ENCODE results near the gene RPA1. TPM values are rescaled to one million over a fixed set of nuclear protein-coding genes. Genes with fewer than 3 reads are reported as not detected.
"Not testable (repeated sequence)": the region's sequence is repeated elsewhere in the genome, so short reads cannot be mapped to it uniquely, and the experiment has no call there.

Gene RPA1
- total RNA-seq, 2 donors from 2014 or later: 15.4 to 40.0 TPM

DNA sequence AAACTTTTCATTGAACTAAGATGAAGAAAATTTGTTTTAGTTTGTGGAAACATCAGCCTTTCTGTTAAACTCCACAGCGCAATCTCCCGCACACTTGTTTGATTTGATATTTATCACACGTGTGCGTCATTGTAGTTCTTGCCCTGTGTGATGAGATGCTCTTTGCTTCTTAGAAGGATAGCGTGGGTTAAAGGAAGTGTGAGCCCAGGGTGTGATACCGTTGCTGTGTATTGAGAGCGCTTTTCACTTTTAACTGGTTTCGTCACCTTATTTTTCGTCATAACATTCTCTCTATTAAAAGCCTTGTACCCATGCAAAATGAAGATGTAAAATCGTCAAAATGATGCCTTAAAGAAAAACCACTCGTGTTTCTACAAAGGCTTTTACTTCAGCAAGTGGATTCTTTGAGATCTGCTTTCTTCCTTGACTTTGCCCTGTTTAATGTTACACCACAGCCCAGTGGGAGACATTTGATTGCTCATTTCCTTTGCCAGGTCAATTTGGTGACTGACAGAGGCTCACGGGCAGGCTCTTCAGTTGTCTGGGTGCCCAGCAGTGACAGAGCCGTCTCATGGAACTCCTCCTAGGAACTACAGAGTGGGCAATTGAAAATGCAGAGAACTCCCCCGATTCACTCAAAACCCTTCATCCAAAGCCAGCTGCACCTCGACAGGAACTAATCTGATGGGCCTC lies 61.1 kb downstream of the RPA1 start:
- Histone ChIP-seq H3K27ac (no peak overlapping the region), H3K36me3 (peaks cover 53% of the 10 kb centered on the region), H3K9me3 (no peaks in the 10 kb centered on the region), H3K4me1 (ENCODE audit: control insufficient read depth in 1 of 2, low read depth in 2 of 2) (no peaks in the 10 kb centered on the region), H3K4me3 (no peak overlapping the region), H3K27me3 (replicated peaks; ENCODE audit: insufficient read depth) (no peaks in the 10 kb centered on the region)
- ATAC-seq (ENCODE audit: insufficient number of reproducible peaks, low FRiP score, low read depth): no peak
- no peak for DNase-seq (ENCODE audit: low spot score)
- TF ChIP-seq, protein P1, sequence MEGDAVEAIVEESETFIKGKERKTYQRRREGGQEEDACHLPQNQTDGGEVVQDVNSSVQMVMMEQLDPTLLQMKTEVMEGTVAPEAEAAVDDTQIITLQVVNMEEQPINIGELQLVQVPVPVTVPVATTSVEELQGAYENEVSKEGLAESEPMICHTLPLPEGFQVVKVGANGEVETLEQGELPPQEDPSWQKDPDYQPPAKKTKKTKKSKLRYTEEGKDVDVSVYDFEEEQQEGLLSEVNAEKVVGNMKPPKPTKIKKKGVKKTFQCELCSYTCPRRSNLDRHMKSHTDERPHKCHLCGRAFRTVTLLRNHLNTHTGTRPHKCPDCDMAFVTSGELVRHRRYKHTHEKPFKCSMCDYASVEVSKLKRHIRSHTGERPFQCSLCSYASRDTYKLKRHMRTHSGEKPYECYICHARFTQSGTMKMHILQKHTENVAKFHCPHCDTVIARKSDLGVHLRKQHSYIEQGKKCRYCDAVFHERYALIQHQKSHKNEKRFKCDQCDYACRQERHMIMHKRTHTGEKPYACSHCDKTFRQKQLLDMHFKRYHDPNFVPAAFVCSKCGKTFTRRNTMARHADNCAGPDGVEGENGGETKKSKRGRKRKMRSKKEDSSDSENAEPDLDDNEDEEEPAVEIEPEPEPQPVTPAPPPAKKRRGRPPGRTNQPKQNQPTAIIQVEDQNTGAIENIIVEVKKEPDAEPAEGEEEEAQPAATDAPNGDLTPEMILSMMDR (IDR thresholded peaks at IDR 0.05): no peak

DNA sequence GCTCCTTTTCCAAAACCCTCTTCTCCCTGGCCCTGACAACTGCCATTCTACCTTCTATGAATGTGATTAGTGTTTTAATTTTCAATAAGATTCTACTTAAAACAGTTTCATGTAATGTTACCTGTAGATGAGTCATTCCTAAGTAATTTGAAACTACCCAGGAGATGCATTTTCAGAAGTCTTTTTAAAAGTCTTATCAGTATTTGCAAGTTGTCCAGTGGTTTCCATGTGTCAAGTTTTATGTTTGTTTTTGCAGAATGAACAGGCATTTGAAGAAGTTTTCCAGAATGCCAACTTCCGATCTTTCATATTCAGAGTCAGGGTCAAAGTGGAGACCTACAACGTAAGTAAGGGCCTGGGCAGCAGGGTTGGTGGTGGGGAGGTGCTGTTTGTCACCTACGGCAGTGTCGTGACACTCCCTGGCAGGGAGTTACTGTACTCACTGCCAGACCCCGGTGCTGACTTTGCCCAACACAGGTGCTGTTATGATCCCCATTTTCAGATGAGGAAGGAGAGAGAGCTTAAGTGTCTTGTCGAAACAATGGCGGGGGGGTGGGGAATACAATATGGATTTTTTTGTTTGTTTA lies 65.0 kb downstream of the RPA1 start:
- H3K36me3 ChIP-seq: peaks cover 48% of the 10 kb centered on the region
- H3K27me3 ChIP-seq (replicated peaks; ENCODE audit: insufficient read depth): no peaks in the 10 kb centered on the region
- no peak overlapping the region for H3K4me3 ChIP-seq
- ATAC-seq (ENCODE audit: insufficient number of reproducible peaks, low FRiP score, low read depth) (no peak), DNase-seq (ENCODE audit: low spot score) (no peak)
- H3K4me1 ChIP-seq (ENCODE audit: control insufficient read depth in 1 of 2, low read depth in 2 of 2): no peaks in the 10 kb centered on the region
- H3K27ac ChIP-seq: no peak overlapping the region
- no peaks in the 10 kb centered on the region for H3K9me3 ChIP-seq
- TF ChIP-seq, protein P1 (IDR thresholded peaks at IDR 0.05): no peak

DNA sequence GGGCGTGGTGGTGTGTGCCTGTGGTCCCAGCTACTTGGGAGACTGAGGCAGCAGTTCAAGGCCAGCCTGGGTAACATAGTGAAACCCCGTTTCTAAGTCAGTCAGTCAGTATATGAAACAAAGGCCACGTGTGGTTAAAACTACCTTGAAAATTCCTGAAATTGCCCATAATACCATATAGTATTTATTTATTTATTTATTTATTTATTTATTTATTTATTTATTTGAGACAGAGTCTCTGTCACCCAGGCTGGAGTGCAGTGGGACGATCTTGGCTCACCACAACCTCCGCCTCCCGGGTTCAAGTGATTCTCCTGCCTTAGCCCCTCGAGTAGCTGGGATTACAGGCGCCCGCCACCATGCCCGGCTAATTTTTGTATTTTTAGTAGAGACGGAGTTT lies 65.7 kb downstream of the RPA1 start:
- not testable (repeated sequence) for H3K4me1 ChIP-seq (ENCODE audit: control insufficient read depth in 1 of 2, low read depth in 2 of 2); H3K27me3 ChIP-seq (replicated peaks; ENCODE audit: insufficient read depth); H3K27ac ChIP-seq; H3K4me3 ChIP-seq; DNase-seq (ENCODE audit: low spot score); H3K9me3 ChIP-seq; ATAC-seq (ENCODE audit: insufficient number of reproducible peaks, low FRiP score, low read depth)
- peaks cover 44% of the 10 kb centered on the region for H3K36me3 ChIP-seq

DNA sequence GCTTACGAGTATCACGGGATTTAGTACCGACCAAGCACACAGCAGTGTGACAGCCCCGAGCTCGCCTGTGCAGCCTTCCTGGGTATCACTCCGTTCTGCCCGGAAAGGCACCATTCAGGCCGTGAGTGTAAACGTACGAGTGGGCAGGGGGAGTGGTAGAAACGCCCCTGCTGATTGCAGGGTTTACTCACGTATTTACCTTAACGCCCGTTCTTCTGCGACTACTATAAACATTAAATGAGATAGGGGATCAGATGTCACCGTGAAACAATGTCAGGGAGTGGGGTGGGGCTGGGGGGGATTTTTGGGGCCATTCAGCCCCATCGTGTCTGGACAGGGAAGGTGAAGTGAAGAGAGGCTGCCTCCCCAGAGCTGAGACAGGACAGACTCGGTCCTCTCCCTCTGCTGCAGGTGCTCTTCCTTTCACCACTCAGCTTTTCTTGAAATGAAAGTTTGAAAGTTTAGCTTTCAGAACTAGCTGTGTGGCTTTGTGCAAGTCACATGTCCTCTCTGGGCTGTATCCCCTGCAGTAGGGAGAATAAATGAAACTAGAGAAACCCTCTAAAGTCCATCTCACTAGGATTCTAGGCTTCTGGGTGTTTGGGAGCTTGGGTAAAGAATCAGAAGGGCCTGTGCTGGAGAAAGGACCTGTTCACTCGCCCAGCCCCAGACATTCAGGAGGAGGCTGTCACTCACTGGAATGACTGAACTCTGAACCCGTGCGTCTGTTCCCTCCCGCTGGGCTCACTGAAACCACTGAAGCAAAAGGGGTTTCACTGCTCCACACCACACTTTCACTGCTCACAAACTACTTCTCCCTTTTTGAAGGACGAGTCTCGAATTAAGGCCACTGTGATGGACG lies 66.7 kb downstream of the RPA1 start:
- peaks cover 44% of the 10 kb centered on the region for H3K36me3 ChIP-seq

DNA sequence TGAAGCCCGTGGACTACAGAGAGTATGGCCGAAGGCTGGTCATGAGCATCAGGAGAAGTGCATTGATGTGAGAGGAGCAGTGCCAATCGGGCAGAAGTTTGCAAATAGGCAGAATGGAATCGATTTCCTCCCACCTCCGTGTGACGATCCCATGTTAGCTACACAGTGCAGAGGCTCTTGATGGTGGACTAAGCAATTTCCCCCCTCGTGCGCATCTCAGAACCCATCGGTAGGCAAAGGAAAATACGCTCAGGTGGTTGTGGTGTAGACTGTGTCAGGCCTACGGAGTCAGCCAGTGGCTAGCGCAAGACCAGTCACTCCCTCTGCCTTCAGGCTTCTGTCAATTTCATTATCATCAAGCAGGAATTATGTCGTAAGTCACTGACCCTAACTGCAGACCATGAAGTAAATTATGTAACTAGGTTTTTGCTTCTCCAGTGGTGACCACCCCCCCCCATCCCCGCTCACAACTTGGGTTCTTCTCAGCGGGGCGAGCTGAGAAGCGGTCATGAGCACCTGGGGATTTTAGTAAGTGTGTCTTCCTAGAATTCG lies 67.4 kb downstream of the RPA1 start:
- H3K36me3 ChIP-seq: peaks cover 42% of the 10 kb centered on the region
- H3K4me3 ChIP-seq: no peak overlapping the region
- DNase-seq (ENCODE audit: low spot score): no peak
- no peak overlapping the region for H3K27ac ChIP-seq
- H3K9me3 ChIP-seq: no peaks in the 10 kb centered on the region
- no peak for ATAC-seq (ENCODE audit: insufficient number of reproducible peaks, low FRiP score, low read depth)
- no peaks in the 10 kb centered on the region for H3K4me1 ChIP-seq (ENCODE audit: control insufficient read depth in 1 of 2, low read depth in 2 of 2)
- TF ChIP-seq, protein P1 (IDR thresholded peaks at IDR 0.05): no peak
- no peaks in the 10 kb centered on the region for H3K27me3 ChIP-seq (replicated peaks; ENCODE audit: insufficient read depth)

More for the DNA sequence above, 66.7 kb downstream of the RPA1 start:
- no peaks in the 10 kb centered on the region for H3K4me1 ChIP-seq (ENCODE audit: control insufficient read depth in 1 of 2, low read depth in 2 of 2)
- ATAC-seq (ENCODE audit: insufficient number of reproducible peaks, low FRiP score, low read depth): no peak
- TF ChIP-seq, protein P1 (IDR thresholded peaks at IDR 0.05): no peak
- no peak overlapping the region for H3K4me3 ChIP-seq
- no peaks in the 10 kb centered on the region for H3K27me3 ChIP-seq (replicated peaks; ENCODE audit: insufficient read depth)
- H3K27ac ChIP-seq: no peak overlapping the region
- no peaks in the 10 kb centered on the region for H3K9me3 ChIP-seq
- no peak for DNase-seq (ENCODE audit: low spot score)
